ENCODE measurements around the gene PPFIA2. TPM values are rescaled to one million over a fixed set of nuclear protein-coding genes. Genes with fewer than 3 reads are reported as not detected.
"Not testable (repeated sequence)": the region's sequence is repeated elsewhere in the genome, so short reads cannot be mapped to it uniquely, and the experiment has no call there.

PPFIA2 gene
- total RNA-seq, 2 donors from 2014 or later, result not detected

- no peaks in the 10 kb centered on the region for H3K9me3 Mint-ChIP-seq
- no peaks in the 10 kb centered on the region for H3K36me3 Mint-ChIP-seq (ENCODE audit: insufficient read depth in 2 of 2)
- H3K27me3 Mint-ChIP-seq (ENCODE audit: low read depth), result no peaks in the 10 kb centered on the region
- no peak overlapping the region for H3K4me3 Mint-ChIP-seq
- H3K4me1 Mint-ChIP-seq (ENCODE audit: low read depth), result no peaks in the 10 kb centered on the region
- no peak for DNase-seq
- no peak overlapping the region for H3K27ac Mint-ChIP-seq
- ATAC-seq (replicated peaks in 1 of 2), result no peak
Observed at GRCh38 chr12:81627336-81628189, 131.6 kb downstream of the PPFIA2 start.

GRCh38 chr12:81626406-81626805, 132.7 kb downstream of the PPFIA2 start:
- ATAC-seq (replicated peaks in 1 of 2) (no peak), DNase-seq (no peak)
- H3K36me3 Mint-ChIP-seq (ENCODE audit: insufficient read depth in 2 of 2), result no peaks in the 10 kb centered on the region
- no peaks in the 10 kb centered on the region for H3K9me3 Mint-ChIP-seq
- no peaks in the 10 kb centered on the region for H3K27me3 Mint-ChIP-seq (ENCODE audit: low read depth)
- no peaks in the 10 kb centered on the region for H3K4me1 Mint-ChIP-seq (ENCODE audit: low read depth)
- no peak overlapping the region for H3K27ac Mint-ChIP-seq
- no peak overlapping the region for H3K4me3 Mint-ChIP-seq

GRCh38 chr12:81617915-81618314, 141.2 kb downstream of the PPFIA2 start:
- Mint-ChIP-seq H3K36me3 (ENCODE audit: insufficient read depth in 2 of 2) (no peaks in the 10 kb centered on the region), H3K27ac (no peak overlapping the region), H3K4me3 (no peak overlapping the region), H3K4me1 (ENCODE audit: low read depth) (no peaks in the 10 kb centered on the region), H3K9me3 (no peaks in the 10 kb centered on the region), H3K27me3 (ENCODE audit: low read depth) (no peaks in the 10 kb centered on the region)
- DNase-seq, result no peak
- no peak for ATAC-seq (replicated peaks in 1 of 2)

- H3K4me3 Mint-ChIP-seq, result no peak overlapping the region
- ATAC-seq (replicated peaks in 1 of 2), result no peak
- H3K36me3 Mint-ChIP-seq (ENCODE audit: insufficient read depth in 2 of 2), result no peaks in the 10 kb centered on the region
- DNase-seq, result no peak
- no peaks in the 10 kb centered on the region for H3K4me1 Mint-ChIP-seq (ENCODE audit: low read depth)
- H3K27me3 Mint-ChIP-seq (ENCODE audit: low read depth), result no peaks in the 10 kb centered on the region
- H3K9me3 Mint-ChIP-seq, result no peaks in the 10 kb centered on the region
- no peak overlapping the region for H3K27ac Mint-ChIP-seq
Observed at GRCh38 chr12:81615026-81615588, 144.0 kb downstream of the PPFIA2 start.

- Mint-ChIP-seq H3K27me3 (ENCODE audit: low read depth) (no peaks in the 10 kb centered on the region), H3K36me3 (ENCODE audit: insufficient read depth in 2 of 2) (no peaks in the 10 kb centered on the region), H3K4me3 (no peak overlapping the region), H3K9me3 (no peaks in the 10 kb centered on the region), H3K27ac (no peak overlapping the region), H3K4me1 (ENCODE audit: low read depth) (no peaks in the 10 kb centered on the region)
- DNase-seq (no peak), ATAC-seq (replicated peaks in 1 of 2) (no peak)
Observed at GRCh38 chr12:81610955-81611889, 147.9 kb downstream of the PPFIA2 start.

GRCh38 chr12:81597928-81598604, 161.1 kb downstream of the PPFIA2 start:
- no peaks in the 10 kb centered on the region for H3K27me3 Mint-ChIP-seq (ENCODE audit: low read depth)
- H3K27ac Mint-ChIP-seq, result no peak overlapping the region
- no peak for ATAC-seq (replicated peaks in 1 of 2)
- no peak for DNase-seq
- H3K4me1 Mint-ChIP-seq (ENCODE audit: low read depth), result no peaks in the 10 kb centered on the region
- H3K36me3 Mint-ChIP-seq (ENCODE audit: insufficient read depth in 2 of 2), result no peaks in the 10 kb centered on the region
- H3K4me3 Mint-ChIP-seq, result no peak overlapping the region
- H3K9me3 Mint-ChIP-seq, result no peaks in the 10 kb centered on the region

- Mint-ChIP-seq H3K4me1 (ENCODE audit: low read depth) (no peaks in the 10 kb centered on the region), H3K27me3 (ENCODE audit: low read depth) (no peaks in the 10 kb centered on the region), H3K36me3 (ENCODE audit: insufficient read depth in 2 of 2) (no peaks in the 10 kb centered on the region), H3K27ac (no peak overlapping the region), H3K4me3 (no peak overlapping the region), H3K9me3 (no peaks in the 10 kb centered on the region)
- ATAC-seq (replicated peaks in 1 of 2), result no peak
- DNase-seq, result no peak
Observed at GRCh38 chr12:81596558-81596957, 162.6 kb downstream of the PPFIA2 start.

- Mint-ChIP-seq H3K36me3 (ENCODE audit: insufficient read depth in 2 of 2) (no peaks in the 10 kb centered on the region), H3K4me3 (no peak overlapping the region), H3K4me1 (ENCODE audit: low read depth) (no peaks in the 10 kb centered on the region), H3K27ac (no peak overlapping the region), H3K9me3 (peaks cover 0 to 7% of the 10 kb centered on the region in 2 donors), H3K27me3 (ENCODE audit: low read depth) (no peaks in the 10 kb centered on the region)
- no peak for ATAC-seq (replicated peaks in 1 of 2)
- no peak for DNase-seq
Observed at GRCh38 chr12:81591256-81591655, 167.9 kb downstream of the PPFIA2 start.

GRCh38 chr12:81590703-81591102, 168.4 kb downstream of the PPFIA2 start:
- not testable (repeated sequence) for H3K4me1 Mint-ChIP-seq (ENCODE audit: low read depth); H3K4me3 Mint-ChIP-seq; H3K27me3 Mint-ChIP-seq (ENCODE audit: low read depth); DNase-seq; H3K36me3 Mint-ChIP-seq (ENCODE audit: insufficient read depth in 2 of 2); ATAC-seq (replicated peaks in 1 of 2); H3K27ac Mint-ChIP-seq; H3K9me3 Mint-ChIP-seq

GRCh38 chr12:81588235-81589008, 170.7 kb downstream of the PPFIA2 start:
- no peaks in the 10 kb centered on the region for H3K36me3 Mint-ChIP-seq (ENCODE audit: insufficient read depth in 2 of 2)
- no peak for ATAC-seq (replicated peaks in 1 of 2)
- DNase-seq, result no peak
- H3K9me3 Mint-ChIP-seq, result peaks cover 0 to 7% of the 10 kb centered on the region in 2 donors
- no peak overlapping the region for H3K4me3 Mint-ChIP-seq
- H3K4me1 Mint-ChIP-seq (ENCODE audit: low read depth), result no peaks in the 10 kb centered on the region
- H3K27ac Mint-ChIP-seq, result no peak overlapping the region
- H3K27me3 Mint-ChIP-seq (ENCODE audit: low read depth), result no peaks in the 10 kb centered on the region

- no peak overlapping the region for H3K4me3 Mint-ChIP-seq
- no peaks in the 10 kb centered on the region for H3K36me3 Mint-ChIP-seq (ENCODE audit: insufficient read depth in 2 of 2)
- H3K27me3 Mint-ChIP-seq (ENCODE audit: low read depth), result no peaks in the 10 kb centered on the region
- H3K27ac Mint-ChIP-seq, result no peak overlapping the region
- peaks cover 0 to 4% of the 10 kb centered on the region in 2 donors for H3K9me3 Mint-ChIP-seq
- ATAC-seq (replicated peaks in 1 of 2) (no peak), DNase-seq (no peak)
- no peaks in the 10 kb centered on the region for H3K4me1 Mint-ChIP-seq (ENCODE audit: low read depth)
Observed at GRCh38 chr12:81585787-81586186, 173.4 kb downstream of the PPFIA2 start.

- Mint-ChIP-seq H3K27ac (no peak overlapping the region), H3K27me3 (ENCODE audit: low read depth) (no peaks in the 10 kb centered on the region), H3K9me3 (peaks cover 0 to 1% of the 10 kb centered on the region in 2 donors), H3K36me3 (ENCODE audit: insufficient read depth in 2 of 2) (no peaks in the 10 kb centered on the region), H3K4me1 (ENCODE audit: low read depth) (no peaks in the 10 kb centered on the region), H3K4me3 (no peak overlapping the region)
- DNase-seq, result no peak
- ATAC-seq (replicated peaks in 1 of 2), result no peak
Observed at GRCh38 chr12:81573228-81573627, 185.9 kb downstream of the PPFIA2 start.
